Measurements from ENCODE around the gene GPBP1L1.

The GPBP1L1 gene

GRCh38 chr1:45585110-45585426 is 101.3 kb downstream of the GPBP1L1 start:
- TF ChIP-seq PRDM4 (tag by site-specific recombination; IDR thresholded peaks at IDR 0.05) (no peak), KLF16 (tag by site-specific recombination; IDR thresholded peaks at IDR 0.05) (no peak), WT1 (tag by site-specific recombination; IDR thresholded peaks at IDR 0.05) (0 out of 2 replicates have a peak, but pooled peaks have one; percentile 1), ZNF596 (tag by site-specific recombination; IDR thresholded peaks at IDR 0.05) (no peak), ZNF677 (tag by site-specific recombination; IDR thresholded peaks at IDR 0.05) (no peak), BCL11A (tag by site-specific recombination; IDR thresholded peaks at IDR 0.05; ENCODE audit: low read depth) (no peak), ZNF561 (tag by site-specific recombination; IDR thresholded peaks at IDR 0.05; ENCODE audit: borderline replicate concordance) (0 out of 2 replicates have a peak, but pooled peaks have one; percentile 2), ZNF362 (tag by site-specific recombination; IDR thresholded peaks at IDR 0.05) (0 out of 2 replicates have a peak, but pooled peaks have one; percentile 11)
- TF ChIP-seq, protein P1, sequence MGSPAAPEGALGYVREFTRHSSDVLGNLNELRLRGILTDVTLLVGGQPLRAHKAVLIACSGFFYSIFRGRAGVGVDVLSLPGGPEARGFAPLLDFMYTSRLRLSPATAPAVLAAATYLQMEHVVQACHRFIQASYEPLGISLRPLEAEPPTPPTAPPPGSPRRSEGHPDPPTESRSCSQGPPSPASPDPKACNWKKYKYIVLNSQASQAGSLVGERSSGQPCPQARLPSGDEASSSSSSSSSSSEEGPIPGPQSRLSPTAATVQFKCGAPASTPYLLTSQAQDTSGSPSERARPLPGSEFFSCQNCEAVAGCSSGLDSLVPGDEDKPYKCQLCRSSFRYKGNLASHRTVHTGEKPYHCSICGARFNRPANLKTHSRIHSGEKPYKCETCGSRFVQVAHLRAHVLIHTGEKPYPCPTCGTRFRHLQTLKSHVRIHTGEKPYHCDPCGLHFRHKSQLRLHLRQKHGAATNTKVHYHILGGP (tag by site-specific recombination; IDR thresholded peaks at IDR 0.05): no peak
- peak overlapping the region; percentile 90 for H3K27ac ChIP-seq (ENCODE audit: extremely low read depth, low read depth, low read length)
- CTCF ChIA-PET: interaction anchor here (0.6 to 9.6 kb wide), 4 partner anchors 10 to 907 kb away, joined by 3 to 71 read pairs (median 4); no protein-coding TSS in a partner anchor

GRCh38 chr1:45584351-45585109 is 101.8 kb downstream of the GPBP1L1 start:
- no peaks in the 10 kb centered on the region for H3K9me3 ChIP-seq (ENCODE audit: control insufficient read depth, insufficient read depth, low read depth, low read length)
- POLR2A ChIA-PET: interaction anchor here (0.6 to 3.2 kb wide), 22 partner anchors 9 to 863 kb away, joined by 3 to 56 read pairs (median 4); partner anchors contain the start of genes AKR1A1, CCDC163, GPBP1L1 and MMACHC
- H3K4me3 ChIP-seq (ENCODE audit: low read depth, low read length): peak overlapping the region; percentile 79
- peak overlapping the region; percentile 90 for H3K27ac ChIP-seq (ENCODE audit: extremely low read depth, low read depth, low read length)
- H3K36me3 ChIP-seq (ENCODE audit: control insufficient read depth in 2 of 2, insufficient read depth in 1 of 2, low read length in 2 of 2): peaks cover 0 to 24% of the 10 kb centered on the region in 2 experiments; a peak in 2 of 3 replicates
- no peaks in the 10 kb centered on the region for H3K4me1 ChIP-seq (ENCODE audit: control insufficient read depth, insufficient read depth, low read length)
- CTCF ChIA-PET: interaction anchor here (0.6 to 9.6 kb wide), 4 partner anchors 11 to 907 kb away, joined by 3 to 71 read pairs (median 4); no protein-coding TSS in a partner anchor
- TF ChIP-seq KLF16 (tag by site-specific recombination; IDR thresholded peaks at IDR 0.05) (peak; percentile 67), ZNF121 (tag by site-specific recombination; IDR thresholded peaks at IDR 0.05) (no peak), ZBTB8A (tag by site-specific recombination; IDR thresholded peaks at IDR 0.05) (peak; percentile 9; the same call in 1 of the 2 replicates), ZNF132 (tag by site-specific recombination; IDR thresholded peaks at IDR 0.05; ENCODE audit: borderline replicate concordance) (no peak), ZNF623 (tag by site-specific recombination; IDR thresholded peaks at IDR 0.05) (peak; percentile 15; the same call in 1 of the 2 replicates), ZNF221 (tag by site-specific recombination; IDR thresholded peaks at IDR 0.05; ENCODE audit: borderline replicate concordance) (no peak), KLF9 (tag by site-specific recombination; IDR thresholded peaks at IDR 0.05; ENCODE audit: low read depth) (peak; percentile 92), ZNF335 (tag by site-specific recombination; conservative IDR thresholded peaks at IDR 0.05) (peak; percentile 92), ZNF211 (tag by site-specific recombination; IDR thresholded peaks at IDR 0.05; ENCODE audit: low read depth) (no peak), OSR2 (tag by site-specific recombination; IDR thresholded peaks at IDR 0.05) (peak; percentile 25; the same call in 1 of the 2 replicates)
- TF ChIP-seq, protein P2, sequence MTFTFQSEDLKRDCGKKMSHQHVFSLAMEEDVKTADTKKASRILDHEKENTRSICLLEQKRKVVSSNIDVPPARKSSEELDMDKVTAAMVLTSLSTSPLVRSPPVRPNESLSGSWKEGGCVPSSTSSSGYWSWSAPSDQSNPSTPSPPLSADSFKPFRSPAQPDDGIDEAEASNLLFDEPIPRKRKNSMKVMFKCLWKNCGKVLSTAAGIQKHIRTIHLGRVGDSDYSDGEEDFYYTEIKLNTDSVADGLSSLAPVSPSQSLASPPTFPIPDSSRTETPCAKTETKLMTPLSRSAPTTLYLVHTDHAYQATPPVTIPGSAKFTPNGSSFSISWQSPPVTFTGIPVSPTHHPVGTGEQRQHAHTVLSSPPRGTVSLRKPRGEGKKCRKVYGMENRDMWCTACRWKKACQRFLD (tag by site-specific recombination; IDR thresholded peaks at IDR 0.05): 0 out of 2 replicates have a peak, but pooled peaks have one; percentile 10
- TF ChIP-seq, protein P3, sequence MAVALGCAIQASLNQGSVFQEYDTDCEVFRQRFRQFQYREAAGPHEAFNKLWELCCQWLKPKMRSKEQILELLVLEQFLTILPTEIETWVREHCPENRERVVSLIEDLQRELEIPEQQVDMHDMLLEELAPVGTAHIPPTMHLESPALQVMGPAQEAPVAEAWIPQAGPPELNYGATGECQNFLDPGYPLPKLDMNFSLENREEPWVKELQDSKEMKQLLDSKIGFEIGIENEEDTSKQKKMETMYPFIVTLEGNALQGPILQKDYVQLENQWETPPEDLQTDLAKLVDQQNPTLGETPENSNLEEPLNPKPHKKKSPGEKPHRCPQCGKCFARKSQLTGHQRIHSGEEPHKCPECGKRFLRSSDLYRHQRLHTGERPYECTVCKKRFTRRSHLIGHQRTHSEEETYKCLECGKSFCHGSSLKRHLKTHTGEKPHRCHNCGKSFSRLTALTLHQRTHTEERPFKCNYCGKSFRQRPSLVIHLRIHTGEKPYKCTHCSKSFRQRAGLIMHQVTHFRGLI (tag by site-specific recombination; IDR thresholded peaks at IDR 0.05): peak; percentile 67; the same call in 1 of the 2 replicates
- TF ChIP-seq, protein P4, sequence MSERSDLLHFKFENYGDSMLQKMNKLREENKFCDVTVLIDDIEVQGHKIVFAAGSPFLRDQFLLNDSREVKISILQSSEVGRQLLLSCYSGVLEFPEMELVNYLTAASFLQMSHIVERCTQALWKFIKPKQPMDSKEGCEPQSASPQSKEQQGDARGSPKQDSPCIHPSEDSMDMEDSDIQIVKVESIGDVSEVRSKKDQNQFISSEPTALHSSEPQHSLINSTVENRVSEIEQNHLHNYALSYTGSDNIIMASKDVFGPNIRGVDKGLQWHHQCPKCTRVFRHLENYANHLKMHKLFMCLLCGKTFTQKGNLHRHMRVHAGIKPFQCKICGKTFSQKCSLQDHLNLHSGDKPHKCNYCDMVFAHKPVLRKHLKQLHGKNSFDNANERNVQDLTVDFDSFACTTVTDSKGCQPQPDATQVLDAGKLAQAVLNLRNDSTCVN (tag by site-specific recombination; optimal IDR thresholded peaks at IDR 0.05): peak; percentile 55

More at GRCh38 chr1:45585110-45585426, 101.3 kb downstream of the GPBP1L1 start:
- peak overlapping the region; percentile 79 for H3K4me3 ChIP-seq (ENCODE audit: low read depth, low read length)
- H3K4me1 ChIP-seq (ENCODE audit: control insufficient read depth, insufficient read depth, low read length): no peaks in the 10 kb centered on the region
- H3K36me3 ChIP-seq (ENCODE audit: control insufficient read depth in 2 of 2, insufficient read depth in 1 of 2, low read length in 2 of 2): peaks cover 0 to 24% of the 10 kb centered on the region in 2 experiments; a peak in 2 of 3 replicates
- POLR2A ChIA-PET: interaction anchor here (0.6 to 3.2 kb wide), 18 partner anchors 9 to 863 kb away, joined by 3 to 56 read pairs (median 4); partner anchors contain the start of genes AKR1A1, GPBP1L1, MUTYH and PRDX1
- no peaks in the 10 kb centered on the region for H3K9me3 ChIP-seq (ENCODE audit: control insufficient read depth, insufficient read depth, low read depth, low read length)

Data from HEK293 (cell line).